Activated naive CD4-positive, alpha-beta T cell treated with anti-CD3 and anti-CD28 coated beads for 36 hours (primary cell): ENCODE results near the gene EIF5. TPM values are rescaled to one million over a fixed set of nuclear protein-coding genes. Genes with fewer than 3 reads are reported as not detected.
"Not testable (repeated sequence)": the region's sequence is repeated elsewhere in the genome, so short reads cannot be mapped to it uniquely, and the experiment has no call there.

Experiments
- CTCF ChIA-PET: fragments of 350-600 bp; sonication (Branson Sonifier 250); formaldehyde crosslinking; loops from one replicate; lab custom pipeline; 2021; ENCODE audit warnings: antibody characterized with exemption; lab: Charles Lee
- DNase-seq: peaks from one replicate; pipeline ENCODE4 v3.0.0-alpha.2; 2020
- H3K27ac Mint-ChIP-seq: one replicate; pipeline ENCODE4 v1.8.0; 2021; ENCODE audit warnings: mild to moderate bottlenecking, mixed read lengths
- H3K27me3 Mint-ChIP-seq: one replicate; pipeline ENCODE4 v1.8.0; 2021; ENCODE audit warnings: low read depth, mixed read lengths
- H3K36me3 Mint-ChIP-seq: one replicate; pipeline ENCODE4 v1.8.0; 2021; ENCODE audit warnings: low read depth, mixed read lengths
- H3K4me1 Mint-ChIP-seq: one replicate; pipeline ENCODE4 v1.8.0; 2021; ENCODE audit warnings: low read depth, mixed read lengths
- H3K4me3 Mint-ChIP-seq: one replicate; pipeline ENCODE4 v1.8.0; 2021; ENCODE audit warnings: mild to moderate bottlenecking, moderate library complexity, mixed read lengths
- H3K9me3 Mint-ChIP-seq: one replicate; pipeline ENCODE4 v1.8.0; 2021; ENCODE audit warnings: mixed read lengths
- intact Hi-C: fragments of 100-400 bp; cut with micrococcal nuclease; formaldehyde crosslinking; loops from one replicate; pipeline ENCODE4 v1.15.1; 2023
- total RNA-seq, 2 experiments: library from RNA; stranded (reverse); gene quantifications; one replicate each; pipeline ENCODE4 v1.2.3, GENCODE V29; 2021

Gene EIF5
- total RNA-seq, 2 experiments from 2014 or later = 117 to 121 TPM

- intact Hi-C loops = no loop called here
- no peak overlapping the region for H3K27ac Mint-ChIP-seq
- no peak overlapping the region for H3K4me3 Mint-ChIP-seq
- DNase-seq = no peak
- H3K9me3 Mint-ChIP-seq = no peaks in the 10 kb centered on the region
- CTCF ChIA-PET = interaction anchor here (1.0 to 1.1 kb wide), 2 partner anchors 48 to 51 kb away, joined by 3 to 4 read pairs; no protein-coding TSS in a partner anchor
- H3K27me3 Mint-ChIP-seq = no peaks in the 10 kb centered on the region
- peaks cover 18% of the 10 kb centered on the region for H3K4me1 Mint-ChIP-seq
- H3K36me3 Mint-ChIP-seq = peaks cover 54% of the 10 kb centered on the region
These were observed 9.3 kb downstream of the EIF5 start for GRCh38 chr14:103343164-103343879.

GRCh38 chr14:103343905-103344797 lies 10.1 kb downstream of the EIF5 start:
- H3K27me3 Mint-ChIP-seq = no peaks in the 10 kb centered on the region
- intact Hi-C loops = no loop called here
- no peaks in the 10 kb centered on the region for H3K9me3 Mint-ChIP-seq
- H3K27ac Mint-ChIP-seq = peak overlapping the region; percentile 65
- H3K4me1 Mint-ChIP-seq = peaks cover 13% of the 10 kb centered on the region
- H3K4me3 Mint-ChIP-seq = no peak overlapping the region
- CTCF ChIA-PET = interaction anchor here (0.7 to 1.1 kb wide), 4 partner anchors 46 to 167 kb away, joined by 3 to 4 read pairs (median 3); no protein-coding TSS in a partner anchor
- no peak for DNase-seq
- H3K36me3 Mint-ChIP-seq = peaks cover 47% of the 10 kb centered on the region

GRCh38 chr14:103346286-103346685 lies 12.2 kb downstream of the EIF5 start:
- no peak overlapping the region for H3K27ac Mint-ChIP-seq
- no peak for DNase-seq
- peaks cover 29% of the 10 kb centered on the region for H3K36me3 Mint-ChIP-seq
- H3K27me3 Mint-ChIP-seq = no peaks in the 10 kb centered on the region
- peaks cover 1% of the 10 kb centered on the region for H3K4me1 Mint-ChIP-seq
- CTCF ChIA-PET = no interaction called here
- H3K4me3 Mint-ChIP-seq = no peak overlapping the region
- no peaks in the 10 kb centered on the region for H3K9me3 Mint-ChIP-seq
- intact Hi-C loops = no loop called here

- Mint-ChIP-seq H3K9me3 (no peaks in the 10 kb centered on the region), H3K36me3 (peaks cover 22% of the 10 kb centered on the region), H3K27ac (no peak overlapping the region), H3K27me3 (no peaks in the 10 kb centered on the region), H3K4me1 (no peaks in the 10 kb centered on the region), H3K4me3 (no peak overlapping the region)
- CTCF ChIA-PET = no interaction called here
- intact Hi-C loops = no loop called here
- no peak for DNase-seq
These were observed 13.2 kb downstream of the EIF5 start for GRCh38 chr14:103347091-103347815.

- intact Hi-C loops = no loop called here
- Mint-ChIP-seq H3K36me3 (peaks cover 16% of the 10 kb centered on the region), H3K4me3 (no peak overlapping the region), H3K9me3 (no peaks in the 10 kb centered on the region), H3K4me1 (no peaks in the 10 kb centered on the region), H3K27me3 (no peaks in the 10 kb centered on the region), H3K27ac (no peak overlapping the region)
- DNase-seq = no peak
- CTCF ChIA-PET = no interaction called here
These were observed 14.1 kb downstream of the EIF5 start for GRCh38 chr14:103348154-103348553.

GRCh38 chr14:103349982-103350381 lies 15.9 kb downstream of the EIF5 start:
- H3K27me3 Mint-ChIP-seq = peaks cover 2% of the 10 kb centered on the region
- intact Hi-C loops = no loop called here
- peaks cover 2% of the 10 kb centered on the region for H3K36me3 Mint-ChIP-seq
- CTCF ChIA-PET = no interaction called here
- DNase-seq = no peak
- no peaks in the 10 kb centered on the region for H3K4me1 Mint-ChIP-seq
- no peak overlapping the region for H3K27ac Mint-ChIP-seq
- no peaks in the 10 kb centered on the region for H3K9me3 Mint-ChIP-seq
- H3K4me3 Mint-ChIP-seq = no peak overlapping the region

GRCh38 chr14:103353362-103353761 lies 19.3 kb downstream of the EIF5 start:
- intact Hi-C loops = no loop called here
- Mint-ChIP-seq H3K4me3 (no peak overlapping the region), H3K27me3 (peaks cover 8% of the 10 kb centered on the region), H3K9me3 (no peaks in the 10 kb centered on the region), H3K36me3 (no peaks in the 10 kb centered on the region), H3K27ac (no peak overlapping the region), H3K4me1 (peaks cover 3% of the 10 kb centered on the region)
- no peak for DNase-seq
- CTCF ChIA-PET = no interaction called here

GRCh38 chr14:103354141-103354540 lies 20.1 kb downstream of the EIF5 start:
- Mint-ChIP-seq H3K36me3 (no peaks in the 10 kb centered on the region), H3K9me3 (no peaks in the 10 kb centered on the region), H3K27me3 (peaks cover 8% of the 10 kb centered on the region), H3K4me3 (no peak overlapping the region), H3K27ac (no peak overlapping the region), H3K4me1 (peaks cover 3% of the 10 kb centered on the region)
- no peak for DNase-seq
- CTCF ChIA-PET = interaction anchor here (0.6 to 1.4 kb wide), 3 partner anchors 9 to 50 kb away, joined by 3 read pairs; no protein-coding TSS in a partner anchor
- intact Hi-C loops = no loop called here

- H3K27me3 Mint-ChIP-seq = peaks cover 12% of the 10 kb centered on the region
- intact Hi-C loops = no loop called here
- H3K4me1 Mint-ChIP-seq = peaks cover 3% of the 10 kb centered on the region
- H3K9me3 Mint-ChIP-seq = no peaks in the 10 kb centered on the region
- no peaks in the 10 kb centered on the region for H3K36me3 Mint-ChIP-seq
- CTCF ChIA-PET = no interaction called here
- H3K27ac Mint-ChIP-seq = no peak overlapping the region
- no peak overlapping the region for H3K4me3 Mint-ChIP-seq
- no peak for DNase-seq
These were observed 22.1 kb downstream of the EIF5 start for GRCh38 chr14:103356024-103356682.

- H3K36me3 Mint-ChIP-seq, H3K4me3 Mint-ChIP-seq, DNase-seq, H3K4me1 Mint-ChIP-seq, intact Hi-C loops, H3K9me3 Mint-ChIP-seq, H3K27ac Mint-ChIP-seq: not testable (repeated sequence)
- H3K27me3 Mint-ChIP-seq = peaks cover 12% of the 10 kb centered on the region
- CTCF ChIA-PET = interaction anchor here (0.7 to 1.3 kb wide), 2 partner anchors 36 to 253 kb away, joined by 3 read pairs; no protein-coding TSS in a partner anchor
These were observed 23.5 kb downstream of the EIF5 start for GRCh38 chr14:103357552-103357951.

GRCh38 chr14:103360548-103360947 lies 26.5 kb downstream of the EIF5 start:
- Mint-ChIP-seq H3K4me3 (no peak overlapping the region), H3K27ac (peak overlapping the region; percentile 46), H3K27me3 (peaks cover 10% of the 10 kb centered on the region), H3K9me3 (peaks cover 20% of the 10 kb centered on the region), H3K36me3 (peaks cover 10% of the 10 kb centered on the region), H3K4me1 (peaks cover 7% of the 10 kb centered on the region)
- DNase-seq = no peak
- intact Hi-C loops = no loop called here
- CTCF ChIA-PET = interaction anchor here (0.8 kb wide), 1 partner anchor 255 kb away, joined by 3 read pairs; no protein-coding TSS in a partner anchor
